Right renal cortex interstitium (tissue), 3 donors: ENCODE measurements around the gene PHPT1. TPM values are rescaled to one million over a fixed set of nuclear protein-coding genes. Genes with fewer than 3 reads are reported as not detected.
"Not testable (repeated sequence)": the region's sequence is repeated elsewhere in the genome, so short reads cannot be mapped to it uniquely, and the experiment has no call there.

Experiments
- DNase-seq, 3 donors: peaks; one replicate each; pipeline ENCODE4 v3.0.0-alpha.2; 2013; ENCODE audit warnings: low read depth in 3 of 3, low spot score in 2 of 3
- polyA plus RNA-seq, 3 donors: library from polyadenylated mRNA; unstranded; fragments of 120-200 nt; gene quantifications; one replicate each; pipeline ENCODE4 v1.2.1, GENCODE V29; 2013; ENCODE audit not compliant: insufficient read length in 3 of 3

Gene PHPT1
- polyA plus RNA-seq, 3 donors, result 59.9 to 76.5 (median 65.2) TPM

GRCh38 chr9:136857581-136858412 is 8.6 kb downstream of the PHPT1 start:
- DNase-seq, result no peak

DNA sequence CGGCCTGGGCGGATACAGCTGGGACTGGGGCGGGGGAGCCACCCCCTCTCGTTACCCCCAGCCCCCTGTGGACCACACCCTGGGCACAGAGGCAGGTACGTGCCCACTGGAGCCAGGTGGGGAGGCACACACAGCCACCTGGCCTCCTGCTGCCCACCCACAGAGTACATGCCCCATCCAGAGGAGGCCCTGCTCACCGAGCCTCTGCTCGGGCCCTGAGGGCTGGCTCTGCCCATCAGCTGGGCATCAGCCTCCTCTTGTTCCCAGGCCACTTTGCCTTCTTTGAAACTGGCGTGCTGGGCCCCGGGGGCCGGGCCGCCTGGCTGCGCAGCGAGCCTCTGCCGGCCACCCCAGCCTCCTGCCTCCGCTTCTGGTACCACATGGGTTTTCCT is 9.2 kb downstream of the PHPT1 start:
- DNase-seq, result no peak

DNA sequence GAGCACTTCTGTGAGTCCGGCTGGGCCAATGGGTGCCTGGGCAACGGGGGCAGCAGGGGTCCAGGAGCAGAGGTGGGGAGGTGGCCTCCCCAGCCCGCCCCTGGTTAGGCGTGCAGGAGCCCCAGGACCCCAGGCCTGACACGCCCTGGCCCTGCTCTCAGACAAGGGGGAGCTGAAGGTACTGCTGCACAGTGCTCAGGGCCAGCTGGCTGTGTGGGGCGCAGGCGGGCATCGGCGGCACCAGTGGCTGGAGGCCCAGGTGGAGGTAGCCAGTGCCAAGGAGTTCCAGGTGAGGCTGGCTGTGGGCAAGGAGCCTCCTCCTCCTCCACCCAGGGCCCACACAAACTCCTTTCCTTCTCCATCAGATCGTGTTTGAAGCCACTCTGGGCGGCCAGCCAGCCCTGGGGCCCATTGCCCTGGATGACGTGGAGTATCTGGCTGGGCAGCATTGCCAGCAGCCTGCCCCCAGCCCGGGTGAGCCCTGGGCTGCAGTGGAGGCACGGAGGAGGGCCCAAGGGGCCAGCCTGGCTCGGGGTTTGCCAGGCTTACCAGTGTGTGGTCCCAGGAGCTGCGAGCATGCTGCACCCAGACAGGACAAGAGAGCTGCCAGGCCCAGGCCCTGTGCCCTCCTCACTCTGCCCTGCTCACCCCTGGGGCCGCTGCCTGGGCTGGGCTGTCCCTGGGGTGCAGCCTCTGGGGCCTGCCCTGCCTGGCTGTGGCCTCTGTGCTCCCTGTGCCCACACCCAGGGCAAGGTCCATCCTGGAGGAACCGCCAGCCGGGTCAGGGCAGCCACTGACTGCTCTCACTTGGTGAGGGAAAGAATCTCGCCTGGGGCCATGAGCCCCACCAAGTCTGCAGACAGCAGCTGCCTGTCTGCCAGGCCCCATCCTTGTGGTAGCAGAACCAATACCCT is 9.9 kb downstream of the PHPT1 start:
- DNase-seq, result no peak

GRCh38 chr9:136860529-136860928 is 11.3 kb downstream of the PHPT1 start:
- DNase-seq, result no peak

- DNase-seq, result no peak
These were observed 12.0 kb downstream of the PHPT1 start for GRCh38 chr9:136860933-136861873.

DNA sequence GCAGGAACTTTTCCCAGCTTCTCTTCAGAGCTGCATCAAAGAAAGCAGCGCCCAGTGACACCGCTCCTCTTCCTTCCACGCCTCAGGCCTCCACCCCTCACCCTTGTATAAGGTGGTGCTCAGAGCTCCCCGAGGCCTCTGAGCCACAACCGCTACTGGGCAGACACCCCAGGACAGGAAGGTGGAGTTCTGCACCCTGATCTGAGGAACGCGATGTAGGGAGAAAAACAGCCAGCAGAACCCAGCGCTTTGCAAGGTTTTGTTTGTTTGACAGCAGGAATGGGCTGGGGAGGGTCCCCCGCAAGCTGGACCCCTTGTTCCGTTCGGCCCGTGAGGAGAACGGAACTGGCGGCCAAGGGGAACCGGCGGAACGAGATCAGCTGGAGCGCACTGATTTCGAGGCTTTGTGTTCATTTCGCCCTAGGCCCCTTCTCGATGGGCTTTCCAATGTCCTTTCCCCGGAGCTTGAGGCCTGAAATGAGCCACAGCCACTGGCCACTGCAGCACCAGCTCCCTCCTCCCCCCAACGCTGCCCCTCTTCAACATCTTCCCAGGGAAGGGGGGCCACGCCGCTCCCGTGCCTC is 12.8 kb downstream of the PHPT1 start:
- DNase-seq, result no peak

DNA sequence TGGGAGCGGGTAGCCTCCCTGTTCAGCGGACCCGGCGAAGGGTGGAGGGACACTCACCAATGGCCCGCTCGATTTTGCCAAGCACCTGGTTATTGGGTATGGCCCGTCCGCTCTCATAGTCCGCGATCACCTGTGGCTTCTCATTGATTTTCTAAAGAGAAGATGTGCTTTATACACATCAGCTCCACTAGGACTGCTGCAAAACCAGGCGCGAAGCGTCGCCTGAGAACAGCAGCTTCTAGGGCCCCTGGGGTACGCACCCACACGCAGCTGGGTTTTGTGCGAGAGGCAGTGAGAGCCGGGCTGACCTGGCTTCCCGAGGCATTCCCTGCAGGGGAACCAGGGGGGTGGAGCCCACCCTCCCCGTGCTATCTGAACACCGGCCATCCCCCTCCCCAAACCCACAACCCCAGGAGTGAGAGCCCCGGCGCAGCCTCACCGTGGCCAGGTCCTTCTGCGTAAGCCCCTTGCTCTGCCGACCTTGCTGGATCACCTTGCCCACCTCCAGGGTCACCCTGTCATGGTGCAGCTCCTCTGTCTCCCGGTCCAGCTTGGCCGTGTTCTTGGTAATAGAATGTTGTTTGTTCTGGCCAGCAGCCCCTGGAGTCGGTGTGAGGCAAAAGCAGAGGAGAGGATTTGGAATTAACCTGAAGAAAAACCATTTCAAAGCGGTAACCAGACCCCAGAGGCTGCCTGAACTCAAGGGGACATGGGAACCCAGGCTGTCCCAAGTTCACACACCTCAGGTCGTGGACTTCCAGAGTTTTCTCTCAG is 13.8 kb downstream of the PHPT1 start:
- DNase-seq, result no peak

GRCh38 chr9:136863623-136864273 is 14.5 kb downstream of the PHPT1 start:
- DNase-seq, result no peak

DNA sequence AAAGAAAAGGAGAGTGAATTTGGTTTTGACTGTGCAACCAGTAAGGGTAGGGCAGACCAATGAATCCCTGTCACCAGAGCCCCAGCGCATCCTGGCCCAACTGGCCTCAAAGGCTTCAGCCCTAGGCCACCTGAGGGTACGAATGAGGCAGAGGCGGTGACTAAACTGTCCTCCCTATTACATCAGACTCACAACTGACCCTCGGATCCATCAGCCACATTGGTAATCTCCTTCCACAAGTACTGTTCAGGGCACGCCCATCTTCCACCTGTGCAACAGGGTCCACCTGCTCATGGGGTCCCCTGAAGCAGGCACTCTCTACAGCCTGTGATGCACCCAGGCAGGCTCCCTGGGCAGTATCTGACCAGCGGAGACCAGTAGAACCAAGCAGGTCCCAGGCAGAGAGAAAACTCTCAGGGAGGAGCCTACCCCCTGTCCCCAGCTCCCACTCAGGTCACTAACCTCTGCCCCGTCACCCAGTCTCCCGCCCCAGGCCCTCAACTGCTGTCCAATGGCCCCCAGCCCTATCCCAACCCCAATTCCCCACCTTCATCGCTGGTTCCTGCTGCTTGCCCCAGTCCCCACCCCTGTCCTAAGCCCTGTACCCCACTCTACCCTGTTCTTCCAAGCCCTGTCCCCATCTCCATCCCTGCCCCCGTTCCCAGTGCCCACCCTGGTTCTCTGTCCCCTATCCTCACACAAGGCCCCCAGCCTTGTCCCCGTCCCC is 16.0 kb downstream of the PHPT1 start:
- DNase-seq, result no peak

DNA sequence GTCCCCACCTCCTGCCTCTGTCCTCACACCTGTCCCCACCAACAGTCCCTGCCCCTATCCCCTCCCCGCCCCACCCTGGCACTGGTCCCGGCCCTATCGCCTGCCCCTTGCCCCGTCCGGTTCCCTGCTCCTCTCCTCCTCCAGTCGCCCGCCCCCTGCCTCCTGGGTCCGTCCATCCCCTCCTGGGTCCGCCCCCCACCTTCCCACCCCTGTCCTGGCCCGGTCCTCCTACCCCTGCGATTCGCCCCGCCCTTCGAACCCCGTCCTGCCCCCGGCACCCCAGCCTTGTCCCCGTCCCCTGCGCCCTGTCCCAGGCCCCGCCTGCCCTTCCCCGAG is 16.5 kb downstream of the PHPT1 start:
- no peak for DNase-seq

DNA sequence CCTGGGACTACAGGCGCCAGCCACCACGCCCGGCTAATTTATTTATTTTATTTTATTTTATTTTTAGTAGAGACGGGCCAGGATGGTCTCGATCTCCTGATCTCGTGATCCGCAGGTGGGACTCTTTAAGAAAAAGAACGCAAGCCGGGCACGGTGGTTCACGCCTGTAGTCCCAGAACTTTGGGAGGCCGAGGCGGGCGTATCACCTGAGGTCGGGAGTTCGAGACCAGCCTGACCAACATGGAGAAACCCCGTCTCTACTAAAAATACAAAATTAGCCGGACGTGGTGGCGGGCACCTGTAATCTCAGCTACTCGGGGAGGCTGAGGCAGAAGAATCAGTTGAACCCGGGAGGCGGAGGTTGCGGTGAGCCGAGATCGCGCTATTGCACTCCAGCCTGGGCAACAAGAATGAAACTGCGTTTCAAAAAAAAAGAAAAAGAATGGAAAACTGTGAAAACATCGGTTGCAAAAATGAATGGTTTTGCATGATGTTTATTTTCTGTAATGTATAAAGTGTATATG is 17.8 kb downstream of the PHPT1 start:
- DNase-seq, result not testable (repeated sequence)

GRCh38 chr9:136867480-136867879 is 18.3 kb downstream of the PHPT1 start:
- DNase-seq, result no peak

DNA sequence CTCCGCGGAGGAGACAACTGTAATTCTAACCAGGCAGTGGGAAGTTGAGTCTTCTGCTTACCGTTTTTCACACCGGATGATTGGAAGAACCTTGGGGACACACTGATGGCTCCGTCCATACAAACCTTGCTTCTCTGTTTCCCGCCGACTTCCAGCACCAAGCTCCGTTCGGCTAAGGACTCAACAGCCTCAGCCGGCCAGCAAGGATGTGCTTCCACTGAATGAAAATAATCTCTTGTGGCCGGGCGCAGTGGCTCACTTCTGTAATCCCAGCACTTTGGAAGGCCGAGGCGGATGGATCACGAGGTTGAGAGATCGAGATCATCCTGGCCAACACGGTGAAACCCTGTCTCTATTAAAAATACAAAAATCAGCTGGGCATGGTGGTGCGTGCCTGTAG is 18.7 kb downstream of the PHPT1 start:
- no peak for DNase-seq

DNA sequence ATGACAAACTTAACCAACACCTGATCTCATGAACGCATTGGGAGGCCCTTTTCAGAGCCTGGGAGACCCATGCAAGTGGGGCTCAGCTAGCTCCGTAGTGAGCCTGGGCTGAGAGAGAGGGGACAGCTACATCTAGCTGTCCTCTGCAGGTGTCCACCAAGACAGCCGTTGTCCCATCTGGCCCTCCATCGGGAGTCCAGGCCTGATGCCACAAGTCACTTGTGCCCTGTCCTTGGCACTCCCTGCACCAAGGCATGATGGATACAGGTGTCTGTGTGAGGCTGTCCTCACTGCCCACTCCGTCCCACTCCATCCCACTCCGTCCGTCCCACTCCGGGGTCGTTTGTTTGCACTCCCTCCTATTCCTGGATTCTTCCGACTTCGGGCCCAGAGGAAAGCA is 19.4 kb downstream of the PHPT1 start:
- no peak for DNase-seq

- DNase-seq, result not testable (repeated sequence)
These were observed 20.4 kb downstream of the PHPT1 start for GRCh38 chr9:136869611-136870010.

DNA sequence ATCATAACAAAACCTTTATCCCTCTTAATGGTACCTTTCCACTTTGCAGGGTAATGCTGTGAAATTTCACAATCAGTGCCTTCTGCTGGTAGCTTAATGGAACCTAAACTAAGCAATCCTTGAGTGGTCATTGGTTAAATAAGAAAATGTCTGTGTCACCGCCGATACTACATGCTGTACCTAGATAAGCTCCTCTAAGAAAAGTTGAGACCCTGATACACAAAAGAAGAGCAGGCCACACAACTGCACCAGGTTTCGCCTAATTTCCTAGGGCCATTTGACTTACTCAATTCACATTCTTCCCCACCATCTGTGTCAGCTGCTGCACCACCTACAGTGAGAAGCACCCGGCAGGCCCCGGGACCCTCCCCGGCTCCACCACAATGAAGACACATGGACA is 25.9 kb downstream of the PHPT1 start:
- DNase-seq, result no peak

- DNase-seq, result no peak
These were observed 27.3 kb downstream of the PHPT1 start for GRCh38 chr9:136876476-136876875.

DNA sequence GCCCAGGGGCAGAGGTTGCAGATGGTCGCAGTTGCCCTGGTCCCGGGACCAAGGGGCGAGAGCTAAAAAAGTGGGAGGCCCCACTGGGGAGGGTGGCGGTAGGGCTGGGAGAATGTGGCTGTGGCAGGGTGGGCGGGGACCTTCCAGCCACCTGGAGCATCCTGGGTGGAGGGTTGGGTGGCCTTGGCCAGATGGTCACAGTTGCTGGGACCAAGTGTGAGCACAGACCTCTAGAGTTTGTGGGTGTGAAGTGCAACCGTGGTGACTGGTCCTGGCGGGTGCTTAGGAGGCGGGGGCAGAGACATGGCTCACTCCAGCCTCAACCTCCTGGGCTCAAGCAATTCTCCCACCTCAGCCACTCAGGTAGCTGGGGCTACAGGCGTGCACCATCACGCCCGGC is 31.4 kb downstream of the PHPT1 start:
- no peak for DNase-seq
